Measurements from ENCODE around the gene LIN52.

DNA sequence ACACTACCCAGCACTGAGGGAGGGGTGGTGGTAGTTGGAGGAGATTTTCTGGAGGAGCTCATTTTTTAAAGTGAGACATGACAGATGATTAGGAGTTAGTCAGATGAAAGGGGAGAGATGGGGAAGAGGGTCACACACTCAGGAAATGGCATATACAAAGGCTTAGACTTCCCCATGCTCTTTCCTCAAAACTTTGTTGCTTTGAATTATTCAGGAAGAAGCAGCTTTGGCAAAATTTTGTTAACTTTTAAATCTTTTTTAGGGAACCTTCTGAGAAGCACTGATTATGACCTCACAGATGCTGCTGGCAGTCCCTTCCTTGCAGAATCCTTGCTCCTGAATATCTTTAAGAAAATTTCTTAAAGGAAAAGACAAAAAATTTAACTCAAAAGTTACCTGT is 20.3 kb upstream of the LIN52 start:
- TF ChIP-seq POLR2A (IDR thresholded peaks at IDR 0.05), result no peak
- TF ChIP-seq, protein P1, sequence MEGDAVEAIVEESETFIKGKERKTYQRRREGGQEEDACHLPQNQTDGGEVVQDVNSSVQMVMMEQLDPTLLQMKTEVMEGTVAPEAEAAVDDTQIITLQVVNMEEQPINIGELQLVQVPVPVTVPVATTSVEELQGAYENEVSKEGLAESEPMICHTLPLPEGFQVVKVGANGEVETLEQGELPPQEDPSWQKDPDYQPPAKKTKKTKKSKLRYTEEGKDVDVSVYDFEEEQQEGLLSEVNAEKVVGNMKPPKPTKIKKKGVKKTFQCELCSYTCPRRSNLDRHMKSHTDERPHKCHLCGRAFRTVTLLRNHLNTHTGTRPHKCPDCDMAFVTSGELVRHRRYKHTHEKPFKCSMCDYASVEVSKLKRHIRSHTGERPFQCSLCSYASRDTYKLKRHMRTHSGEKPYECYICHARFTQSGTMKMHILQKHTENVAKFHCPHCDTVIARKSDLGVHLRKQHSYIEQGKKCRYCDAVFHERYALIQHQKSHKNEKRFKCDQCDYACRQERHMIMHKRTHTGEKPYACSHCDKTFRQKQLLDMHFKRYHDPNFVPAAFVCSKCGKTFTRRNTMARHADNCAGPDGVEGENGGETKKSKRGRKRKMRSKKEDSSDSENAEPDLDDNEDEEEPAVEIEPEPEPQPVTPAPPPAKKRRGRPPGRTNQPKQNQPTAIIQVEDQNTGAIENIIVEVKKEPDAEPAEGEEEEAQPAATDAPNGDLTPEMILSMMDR (IDR thresholded peaks at IDR 0.05), result no peak
